Endometrium (tissue), 2 donors: Measurements from ENCODE around the gene SLC10A2.
"Not testable (repeated sequence)": the region's sequence is repeated elsewhere in the genome, so short reads cannot be mapped to it uniquely, and the experiment has no call there.

ENCODE experiments used
- FAIRE-seq: peaks from 2 replicates; lab custom pipeline; 2012; peaks lifted over from hg19 to GRCh38; lab: Jason Lieb, UNC
- donor health status: control.
- donor health status: control.

SLC10A2 gene

GRCh38 chr13:103066079-103066780 is at the start of gene SLC10A2:
SLC10A2 (minus strand) TSS chr13:103066417; CDS start chr13:103066249, 168 bp downstream.
- no peak for FAIRE-seq

- no peak for FAIRE-seq
Observed at GRCh38 chr13:103107580-103107979, 41.4 kb upstream of the SLC10A2 start.

GRCh38 chr13:103104340-103104739 is 38.1 kb upstream of the SLC10A2 start:
- no peak for FAIRE-seq

GRCh38 chr13:103103456-103103855 is 37.2 kb upstream of the SLC10A2 start:
- FAIRE-seq, result not testable (repeated sequence)

GRCh38 chr13:103102482-103102881 is 36.3 kb upstream of the SLC10A2 start:
- no peak for FAIRE-seq

- FAIRE-seq, result no peak
Observed at GRCh38 chr13:103101901-103102300, 35.7 kb upstream of the SLC10A2 start.

- no peak for FAIRE-seq
Observed at GRCh38 chr13:103101500-103101899, 35.3 kb upstream of the SLC10A2 start.

- no peak for FAIRE-seq
Observed at GRCh38 chr13:103100830-103101229, 34.6 kb upstream of the SLC10A2 start.

GRCh38 chr13:103099722-103100293 is 33.6 kb upstream of the SLC10A2 start:
- FAIRE-seq, result no peak

- FAIRE-seq, result no peak
Observed at GRCh38 chr13:103098535-103098934, 32.3 kb upstream of the SLC10A2 start.

GRCh38 chr13:103097366-103097928 is 31.2 kb upstream of the SLC10A2 start:
- no peak for FAIRE-seq

GRCh38 chr13:103093649-103094048 is 27.4 kb upstream of the SLC10A2 start:
- not testable (repeated sequence) for FAIRE-seq

- FAIRE-seq, result no peak
Observed at GRCh38 chr13:103087275-103087674, 21.1 kb upstream of the SLC10A2 start.

GRCh38 chr13:103081435-103081834 is 15.2 kb upstream of the SLC10A2 start:
- FAIRE-seq, result no peak

GRCh38 chr13:103078158-103078557 is 11.9 kb upstream of the SLC10A2 start:
- FAIRE-seq, result no peak

- no peak for FAIRE-seq
Observed at GRCh38 chr13:103068836-103069235, 2.6 kb upstream of the SLC10A2 start.

GRCh38 chr13:103067751-103068555 is 1.7 kb upstream of the SLC10A2 start:
- no peak for FAIRE-seq

- FAIRE-seq, result no peak
Observed at GRCh38 chr13:103066781-103067345, 646 bp upstream of the SLC10A2 start.

- no peak for FAIRE-seq
Observed at GRCh38 chr13:103063376-103063775, 2.8 kb downstream of the SLC10A2 start.

- FAIRE-seq, result no peak
Observed at GRCh38 chr13:103062079-103062478, 4.1 kb downstream of the SLC10A2 start.

GRCh38 chr13:103056008-103056407 is 10.2 kb downstream of the SLC10A2 start:
- no peak for FAIRE-seq

GRCh38 chr13:103055166-103055565 is 11.1 kb downstream of the SLC10A2 start:
- no peak for FAIRE-seq
